ENCODE measurements around the gene IFT43.

IFT43 gene

DNA sequence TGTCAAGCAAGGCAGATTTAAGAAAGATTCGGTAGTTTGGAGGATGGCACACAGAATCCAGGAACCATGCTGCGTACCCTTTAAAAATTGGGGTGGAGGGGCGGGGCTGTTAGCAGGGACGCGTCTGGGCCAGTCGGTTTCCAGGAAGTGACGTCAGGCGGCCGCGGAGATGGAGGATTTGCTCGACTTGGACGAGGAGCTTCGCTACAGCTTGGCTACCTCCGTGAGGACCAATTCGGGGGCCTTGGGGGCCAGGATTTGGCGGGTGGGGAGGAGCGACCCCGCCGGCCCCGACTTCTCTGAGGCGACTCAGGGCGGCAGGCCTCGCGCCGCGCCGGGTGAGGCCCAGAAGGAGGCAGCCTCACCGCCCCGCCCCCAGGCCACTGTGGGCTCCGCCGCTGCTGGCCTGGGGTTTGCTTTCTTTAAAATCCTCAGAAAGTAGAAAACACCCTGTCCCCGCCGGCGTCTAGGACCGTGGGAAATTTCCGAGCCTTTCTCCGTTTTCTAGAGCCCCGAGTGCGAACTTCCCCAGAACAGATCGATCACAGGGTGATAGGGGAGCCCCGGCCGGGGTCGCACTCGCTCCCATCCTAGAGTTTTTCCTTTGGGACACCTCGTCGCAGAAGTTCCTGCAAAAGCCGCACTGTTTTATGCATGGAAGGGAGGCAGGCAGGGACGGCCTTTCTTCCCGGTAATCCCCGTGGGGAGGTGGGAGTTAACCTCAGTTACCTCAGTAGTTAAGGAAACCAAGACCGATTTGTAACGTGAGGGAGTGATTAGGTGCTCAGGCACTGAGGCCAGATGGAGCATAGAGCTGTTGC, at the start of gene IFT43:
TSS of gene IFT43 (plus strand) at position 146 of the 821 bp plus-strand sequence. CDS start at position 170, 24 bp downstream.
- H3K4me3 Mint-ChIP-seq, result peak within 1 kb of the TSS; percentile 82
- H3K4me1 Mint-ChIP-seq, result peaks cover 25% of the 10 kb centered on the region
- H3K27ac Mint-ChIP-seq, result peak within 1 kb of the TSS; percentile 87
- peak; percentile 76 for ATAC-seq
- peaks cover 5% of the 10 kb centered on the region for H3K36me3 Mint-ChIP-seq
- DNase-seq (ENCODE audit: low spot score in 2 of 2), result peak; percentile 78 to 95
- H3K9me3 Mint-ChIP-seq, result no peaks in the 10 kb centered on the region

DNA sequence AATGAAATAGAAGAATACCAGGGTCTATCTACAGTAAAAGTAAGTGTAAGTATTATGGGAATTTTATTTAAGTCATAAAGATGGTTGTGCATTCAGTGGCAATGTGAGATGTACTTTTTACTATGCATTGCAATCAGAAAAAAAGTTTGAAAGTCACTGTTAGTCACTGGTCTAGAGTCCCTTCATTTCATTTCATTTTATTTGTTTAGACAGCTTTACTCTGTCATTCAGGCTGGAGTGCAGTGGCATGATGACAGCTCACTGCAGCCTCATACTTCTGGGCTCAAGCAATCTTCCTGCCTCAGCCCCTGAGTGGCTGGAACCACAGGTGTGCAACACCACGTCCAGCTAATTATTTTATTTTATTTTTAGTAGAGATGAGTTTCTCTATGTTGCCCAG, 46.4 kb upstream of the IFT43 start:
- ATAC-seq, result no peak
- peaks cover 7% of the 10 kb centered on the region for H3K36me3 Mint-ChIP-seq

DNA sequence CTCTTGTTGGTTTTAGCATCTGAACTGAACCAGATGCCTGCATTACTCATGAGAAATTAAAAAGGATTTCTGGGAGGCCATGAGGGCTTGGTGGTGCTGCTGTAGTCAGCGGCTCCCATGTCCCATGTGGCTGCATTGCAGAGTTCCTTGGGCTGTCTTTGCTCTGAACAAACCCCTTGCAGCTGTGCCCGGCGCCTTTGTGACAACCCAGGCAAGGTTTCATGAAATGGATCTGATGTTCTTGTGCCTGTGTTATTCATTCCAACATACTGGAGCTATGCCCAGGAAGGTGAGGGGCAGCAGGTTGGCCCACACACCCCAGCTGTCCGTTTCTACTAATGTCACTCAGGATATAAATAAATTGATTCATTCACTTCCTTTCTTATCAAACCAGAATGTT, 44.5 kb upstream of the IFT43 start:
- no peak for ATAC-seq
- no peaks in the 10 kb centered on the region for H3K9me3 Mint-ChIP-seq
- no peaks in the 10 kb centered on the region for H3K4me1 Mint-ChIP-seq

More for the DNA sequence above, 46.4 kb upstream of the IFT43 start:
- no peak overlapping the region for H3K4me3 Mint-ChIP-seq
- no peaks in the 10 kb centered on the region for H3K9me3 Mint-ChIP-seq
- no peaks in the 10 kb centered on the region for H3K4me1 Mint-ChIP-seq
- no peak overlapping the region for H3K27ac Mint-ChIP-seq
- DNase-seq (ENCODE audit: low spot score in 2 of 2), result no peak

GRCh38 chr14:75944607-75945241, 40.8 kb upstream of the IFT43 start:
- Mint-ChIP-seq H3K4me3 (no peak overlapping the region), H3K27ac (no peak overlapping the region), H3K4me1 (no peaks in the 10 kb centered on the region), H3K36me3 (peaks cover 7% of the 10 kb centered on the region), H3K9me3 (no peaks in the 10 kb centered on the region)
- ATAC-seq (no peak), DNase-seq (ENCODE audit: low spot score in 2 of 2) (no peak)

More for the DNA sequence above, 44.5 kb upstream of the IFT43 start:
- DNase-seq (ENCODE audit: low spot score in 2 of 2), result no peak
- H3K36me3 Mint-ChIP-seq, result peaks cover 7% of the 10 kb centered on the region
- H3K4me3 Mint-ChIP-seq, result no peak overlapping the region
- H3K27ac Mint-ChIP-seq, result no peak overlapping the region

- no peaks in the 10 kb centered on the region for H3K9me3 Mint-ChIP-seq
- no peaks in the 10 kb centered on the region for H3K4me1 Mint-ChIP-seq
- no peak for DNase-seq (ENCODE audit: low spot score in 2 of 2)
- H3K27ac Mint-ChIP-seq, result peak overlapping the region; percentile 33
- H3K36me3 Mint-ChIP-seq, result peaks cover 2% of the 10 kb centered on the region
- no peak for ATAC-seq
- no peak overlapping the region for H3K4me3 Mint-ChIP-seq
Observed at GRCh38 chr14:75946785-75947184, 38.8 kb upstream of the IFT43 start.

GRCh38 chr14:75952489-75952888, 33.1 kb upstream of the IFT43 start:
- H3K9me3 Mint-ChIP-seq, result peaks cover 6% of the 10 kb centered on the region
- no peak overlapping the region for H3K27ac Mint-ChIP-seq
- H3K36me3 Mint-ChIP-seq, result peaks cover 4% of the 10 kb centered on the region
- no peaks in the 10 kb centered on the region for H3K4me1 Mint-ChIP-seq
- H3K4me3 Mint-ChIP-seq, result no peak overlapping the region
- ATAC-seq (no peak), DNase-seq (ENCODE audit: low spot score in 2 of 2) (no peak)

DNA sequence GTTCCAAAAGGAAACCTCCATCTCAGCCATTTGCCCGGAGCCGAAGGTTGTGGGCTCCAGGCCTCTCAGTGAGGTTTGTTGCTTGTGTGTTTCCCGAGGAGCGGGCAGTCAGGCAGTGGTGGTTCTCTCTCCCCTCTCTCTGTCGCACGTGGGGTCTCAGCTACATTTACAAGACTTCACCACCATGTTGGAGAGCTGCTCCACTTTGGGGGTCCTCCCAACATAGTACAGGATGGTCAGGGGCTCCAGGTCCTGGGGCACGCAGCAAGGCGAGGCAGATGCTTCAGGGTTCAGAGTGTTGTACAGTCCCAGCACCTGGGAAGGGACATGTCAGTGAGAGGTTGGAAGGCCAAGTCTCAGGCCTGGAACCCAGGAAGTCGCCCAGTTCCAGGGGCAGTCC, 26.5 kb upstream of the IFT43 start:
- H3K4me1 Mint-ChIP-seq, result no peaks in the 10 kb centered on the region
- H3K4me3 Mint-ChIP-seq, result no peak overlapping the region
- DNase-seq (ENCODE audit: low spot score in 2 of 2) (no peak), ATAC-seq (no peak)
- no peak overlapping the region for H3K27ac Mint-ChIP-seq
- no peaks in the 10 kb centered on the region for H3K36me3 Mint-ChIP-seq
- H3K9me3 Mint-ChIP-seq, result no peaks in the 10 kb centered on the region

DNA sequence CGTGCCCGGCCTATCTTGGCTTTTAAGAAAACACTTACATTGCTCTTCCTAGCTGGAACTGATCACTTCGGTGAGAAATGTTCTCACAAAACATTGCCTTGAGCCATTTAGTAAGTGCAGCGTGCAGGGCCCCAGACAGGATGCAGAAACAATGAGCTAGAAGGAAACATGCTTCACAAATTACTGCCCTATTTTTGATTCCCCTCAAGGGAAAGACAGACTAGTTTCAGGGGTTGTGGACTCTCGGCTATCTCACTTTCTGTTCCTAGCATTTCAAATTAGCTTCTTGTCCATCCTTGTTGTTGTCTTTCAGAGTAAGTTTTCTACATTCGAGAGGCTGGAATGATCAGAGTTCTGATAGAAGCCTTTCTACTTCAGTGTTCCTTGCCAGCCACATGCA, 25.3 kb upstream of the IFT43 start:
- Mint-ChIP-seq H3K4me3 (no peak overlapping the region), H3K27ac (no peak overlapping the region), H3K9me3 (no peaks in the 10 kb centered on the region), H3K4me1 (no peaks in the 10 kb centered on the region), H3K36me3 (no peaks in the 10 kb centered on the region)
- DNase-seq (ENCODE audit: low spot score in 2 of 2), result no peak
- no peak for ATAC-seq

DNA sequence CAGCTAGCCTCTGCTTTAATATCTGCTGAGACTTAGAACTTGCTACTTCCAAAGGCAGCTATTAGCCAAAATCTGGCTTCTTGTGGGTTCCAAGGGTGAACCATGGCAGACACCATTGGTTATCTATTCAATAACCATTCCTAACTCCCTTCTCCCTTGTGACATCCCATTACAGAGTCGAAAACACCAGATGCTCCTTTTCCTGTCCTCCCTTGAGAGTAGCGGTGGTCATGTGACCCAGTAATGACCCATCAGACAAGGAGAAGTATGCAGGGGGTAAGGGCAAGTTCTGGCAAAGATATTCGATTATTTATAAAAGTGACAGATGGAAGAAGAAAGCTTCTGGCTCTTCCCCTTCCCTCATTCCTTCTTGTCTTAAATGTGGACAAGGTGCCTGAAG, 23.9 kb upstream of the IFT43 start:
- H3K4me3 Mint-ChIP-seq, result no peak overlapping the region
- ATAC-seq (no peak), DNase-seq (ENCODE audit: low spot score in 2 of 2) (no peak)
- no peaks in the 10 kb centered on the region for H3K36me3 Mint-ChIP-seq
- no peaks in the 10 kb centered on the region for H3K4me1 Mint-ChIP-seq
- no peak overlapping the region for H3K27ac Mint-ChIP-seq
- H3K9me3 Mint-ChIP-seq, result no peaks in the 10 kb centered on the region

- Mint-ChIP-seq H3K4me3 (no peak overlapping the region), H3K27ac (no peak overlapping the region), H3K4me1 (no peaks in the 10 kb centered on the region), H3K9me3 (no peaks in the 10 kb centered on the region), H3K36me3 (no peaks in the 10 kb centered on the region)
- DNase-seq (ENCODE audit: low spot score in 2 of 2), result no peak
- no peak for ATAC-seq
Observed at GRCh38 chr14:75967866-75968265, 17.7 kb upstream of the IFT43 start.

GRCh38 chr14:75968456-75968855, 17.1 kb upstream of the IFT43 start:
- Mint-ChIP-seq H3K36me3 (no peaks in the 10 kb centered on the region), H3K4me1 (no peaks in the 10 kb centered on the region), H3K4me3 (no peak overlapping the region), H3K27ac (no peak overlapping the region), H3K9me3 (no peaks in the 10 kb centered on the region)
- ATAC-seq (no peak), DNase-seq (ENCODE audit: low spot score in 2 of 2) (no peak)

- DNase-seq (ENCODE audit: low spot score in 2 of 2) (no peak), ATAC-seq (no peak)
- Mint-ChIP-seq H3K36me3 (no peaks in the 10 kb centered on the region), H3K27ac (no peak overlapping the region), H3K4me1 (no peaks in the 10 kb centered on the region), H3K9me3 (no peaks in the 10 kb centered on the region), H3K4me3 (no peak overlapping the region)
Observed at GRCh38 chr14:75969126-75969525, 16.4 kb upstream of the IFT43 start.

GRCh38 chr14:75969891-75970290, 15.7 kb upstream of the IFT43 start:
- Mint-ChIP-seq H3K4me3 (no peak overlapping the region), H3K9me3 (no peaks in the 10 kb centered on the region), H3K4me1 (no peaks in the 10 kb centered on the region), H3K36me3 (no peaks in the 10 kb centered on the region), H3K27ac (no peak overlapping the region)
- no peak for DNase-seq (ENCODE audit: low spot score in 2 of 2)
- ATAC-seq, result no peak

- H3K4me3 Mint-ChIP-seq, result no peak overlapping the region
- H3K9me3 Mint-ChIP-seq, result no peaks in the 10 kb centered on the region
- ATAC-seq (no peak), DNase-seq (ENCODE audit: low spot score in 2 of 2) (no peak)
- H3K36me3 Mint-ChIP-seq, result no peaks in the 10 kb centered on the region
- no peaks in the 10 kb centered on the region for H3K4me1 Mint-ChIP-seq
- H3K27ac Mint-ChIP-seq, result peak overlapping the region; percentile 20
Observed at GRCh38 chr14:75970989-75971388, 14.6 kb upstream of the IFT43 start.

GRCh38 chr14:75971509-75971908, 14.1 kb upstream of the IFT43 start:
- H3K27ac Mint-ChIP-seq, result peak overlapping the region; percentile 20
- DNase-seq (ENCODE audit: low spot score in 2 of 2), result no peak
- H3K36me3 Mint-ChIP-seq, result no peaks in the 10 kb centered on the region
- ATAC-seq, result no peak
- H3K4me3 Mint-ChIP-seq, result no peak overlapping the region
- H3K4me1 Mint-ChIP-seq, result no peaks in the 10 kb centered on the region
- H3K9me3 Mint-ChIP-seq, result no peaks in the 10 kb centered on the region

DNA sequence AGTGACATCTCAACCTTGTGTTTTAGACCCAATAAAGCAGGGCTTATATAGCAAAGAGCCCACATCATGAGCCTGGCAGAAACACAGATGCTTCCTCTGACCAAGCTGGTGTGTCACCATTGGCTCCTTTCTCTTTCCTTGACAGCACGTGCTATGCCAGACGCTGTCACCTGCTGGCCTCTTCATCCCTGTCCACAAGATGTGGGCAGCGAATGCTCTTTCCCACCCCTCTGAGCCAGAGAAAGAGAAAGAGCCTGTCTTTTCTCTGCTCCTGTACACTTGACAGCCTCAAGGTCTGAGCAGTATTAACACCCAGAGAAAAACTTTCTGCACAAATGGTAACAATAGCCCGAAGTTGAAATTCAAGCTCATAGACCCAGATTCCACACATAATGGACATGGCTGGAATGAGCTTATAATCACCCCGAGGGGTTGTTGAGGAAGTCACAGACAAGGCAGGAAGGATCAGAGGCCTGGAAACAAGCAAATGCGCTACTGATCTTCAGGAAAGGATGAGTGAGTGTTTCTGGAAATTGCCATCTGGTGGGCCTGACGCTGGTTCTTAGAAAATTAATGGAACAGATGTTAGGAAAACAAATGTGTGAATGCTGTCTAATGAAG, 12.7 kb upstream of the IFT43 start:
- Mint-ChIP-seq H3K27ac (no peak overlapping the region), H3K4me1 (peaks cover 2% of the 10 kb centered on the region), H3K9me3 (no peaks in the 10 kb centered on the region), H3K36me3 (no peaks in the 10 kb centered on the region), H3K4me3 (no peak overlapping the region)
- ATAC-seq, result no peak
- no peak for DNase-seq (ENCODE audit: low spot score in 2 of 2)
